Measurements from ENCODE around the gene HP1BP3. TPM values are rescaled to one million over a fixed set of nuclear protein-coding genes. Genes with fewer than 3 reads are reported as not detected.
A peak's percentile ranks its signal among the peaks of the same experiment; 100 is the strongest.
"Not testable (repeated sequence)": the region's sequence is repeated elsewhere in the genome, so short reads cannot be mapped to it uniquely, and the experiment has no call there.

Gene HP1BP3
- total RNA-seq, 1 donor: 258 TPM

GRCh38 chr1:20720631-20721091 lies 66.4 kb downstream of the HP1BP3 start:
- TF ChIP-seq CTCF (IDR thresholded peaks at IDR 0.05; ENCODE audit: insufficient read depth, low read depth, low read length): no peak
- no peak overlapping the region for H3K4me3 ChIP-seq (ENCODE audit: low read depth, low read length)
- DNase-seq (ENCODE audit: low read depth): no peak

- TF ChIP-seq CTCF (IDR thresholded peaks at IDR 0.05; ENCODE audit: insufficient read depth, low read depth, low read length): no peak
- H3K4me3 ChIP-seq (ENCODE audit: low read depth, low read length): no peak overlapping the region
- no peak for DNase-seq (ENCODE audit: low read depth)
These were observed 67.1 kb downstream of the HP1BP3 start for GRCh38 chr1:20719871-20720620.

GRCh38 chr1:20719261-20719660 lies 67.8 kb downstream of the HP1BP3 start:
- no peak for TF ChIP-seq CTCF (IDR thresholded peaks at IDR 0.05; ENCODE audit: insufficient read depth, low read depth, low read length)
- no peak overlapping the region for H3K4me3 ChIP-seq (ENCODE audit: low read depth, low read length)
- DNase-seq (ENCODE audit: low read depth): no peak

- DNase-seq (ENCODE audit: low read depth): not testable (repeated sequence)
- peak overlapping the region; percentile 44 for H3K4me3 ChIP-seq (ENCODE audit: low read depth, low read length)
These were observed 68.7 kb downstream of the HP1BP3 start for GRCh38 chr1:20718343-20718882.

- no peak for TF ChIP-seq CTCF (IDR thresholded peaks at IDR 0.05; ENCODE audit: insufficient read depth, low read depth, low read length)
- peak within 1 kb of the TSS; percentile 53 for H3K4me3 ChIP-seq (ENCODE audit: low read depth, low read length)
- DNase-seq (ENCODE audit: low read depth): peak; percentile 83
These were observed 69.4 kb downstream of the HP1BP3 start, which contains the start of gene KIF17 for GRCh38 chr1:20717452-20718342. Gene KIF17 (minus strand): TSS chr1:20718007. CDS start chr1:20717706, 301 bp downstream.

GRCh38 chr1:20716232-20716631 lies 70.9 kb downstream of the HP1BP3 start:
- no peak overlapping the region for H3K4me3 ChIP-seq (ENCODE audit: low read depth, low read length)
- TF ChIP-seq CTCF (IDR thresholded peaks at IDR 0.05; ENCODE audit: insufficient read depth, low read depth, low read length): no peak
- no peak for DNase-seq (ENCODE audit: low read depth)

GRCh38 chr1:20715406-20715805 lies 71.7 kb downstream of the HP1BP3 start:
- H3K4me3 ChIP-seq (ENCODE audit: low read depth, low read length): no peak overlapping the region
- no peak for TF ChIP-seq CTCF (IDR thresholded peaks at IDR 0.05; ENCODE audit: insufficient read depth, low read depth, low read length)
- DNase-seq (ENCODE audit: low read depth): no peak
